Central memory CD8-positive, alpha-beta T cell (primary cell): ENCODE results near the gene CLEC16A.
A peak's percentile ranks its signal among the peaks of the same experiment; 100 is the strongest.

Experiments
- ATAC-seq: fragments of 150-1000 bp; cut with Tn5 transposase; replicated peaks from 2 replicates; pipeline ENCODE4 v1.10.0; 2022; ENCODE audit warnings: mild to moderate bottlenecking, moderate FRiP score, moderate number of reproducible peaks; ENCODE audit not compliant: poor library complexity, severe bottlenecking; ENCODE audit errors: extremely low read depth
- DNase-seq, 2 donors: peaks; one replicate each; pipeline ENCODE4 v3.0.0; 2021; ENCODE audit warnings: low spot score in 2 of 2
- H3K27ac Mint-ChIP-seq: one replicate; pipeline ENCODE4 v1.8.0; 2022; ENCODE audit warnings: low read depth, mild to moderate bottlenecking, moderate library complexity, mixed read lengths
- H3K27me3 Mint-ChIP-seq: one replicate; pipeline ENCODE4 v1.8.0; 2022; ENCODE audit warnings: mixed read lengths
- H3K36me3 Mint-ChIP-seq: one replicate; pipeline ENCODE4 v1.8.0; 2022; ENCODE audit warnings: mild to moderate bottlenecking, moderate library complexity, mixed read lengths; ENCODE audit not compliant: insufficient read depth
- H3K4me1 Mint-ChIP-seq: one replicate; pipeline ENCODE4 v1.8.0; 2022; ENCODE audit warnings: mixed read lengths
- H3K4me3 Mint-ChIP-seq: one replicate; pipeline ENCODE4 v1.8.0; 2022; ENCODE audit warnings: mild to moderate bottlenecking, moderate library complexity, mixed read lengths
- H3K9me3 Mint-ChIP-seq: one replicate; pipeline ENCODE4 v1.8.0; 2022; ENCODE audit warnings: mixed read lengths

The CLEC16A gene

GRCh38 chr16:11193494-11193893 is 249.1 kb downstream of the CLEC16A start:
- Mint-ChIP-seq H3K4me1 (peaks cover 6% of the 10 kb centered on the region), H3K9me3 (no peaks in the 10 kb centered on the region), H3K36me3 (peaks cover 3% of the 10 kb centered on the region), H3K4me3 (no peak overlapping the region), H3K27me3 (peaks cover 19% of the 10 kb centered on the region), H3K27ac (no peak overlapping the region)
- ATAC-seq (no peak), DNase-seq (no peak)

- Mint-ChIP-seq H3K36me3 (peaks cover 3% of the 10 kb centered on the region), H3K9me3 (no peaks in the 10 kb centered on the region), H3K27ac (peak overlapping the region; percentile 56), H3K4me3 (no peak overlapping the region), H3K27me3 (peaks cover 19% of the 10 kb centered on the region), H3K4me1 (peaks cover 6% of the 10 kb centered on the region)
- DNase-seq = no peak
- ATAC-seq = no peak
Observed at GRCh38 chr16:11194913-11195312, 250.5 kb downstream of the CLEC16A start.

- H3K27me3 Mint-ChIP-seq = peaks cover 27% of the 10 kb centered on the region
Observed at GRCh38 chr16:11196286-11196828, 252.0 kb downstream of the CLEC16A start.

DNA sequence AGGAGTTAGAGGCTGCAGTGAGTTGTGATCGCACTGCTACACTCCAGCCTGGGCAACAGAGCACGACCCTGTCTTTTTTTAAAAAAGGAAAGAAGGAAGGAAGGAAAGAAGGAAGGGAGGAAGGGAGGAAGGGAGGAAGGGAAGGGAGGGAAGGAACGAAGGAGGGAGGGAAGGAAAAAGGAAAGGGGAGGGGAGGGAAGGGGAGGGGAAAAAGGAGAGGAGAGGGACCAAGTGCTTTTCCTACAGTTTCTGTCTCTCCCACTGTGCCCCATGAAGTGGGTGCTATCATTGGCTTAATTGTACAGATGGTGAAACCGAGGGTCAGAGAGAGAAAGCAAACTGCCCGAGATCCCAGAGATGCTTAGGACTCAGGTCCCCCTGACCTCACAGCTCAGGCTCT is 254.0 kb downstream of the CLEC16A start:
- H3K4me1 Mint-ChIP-seq = peaks cover 6% of the 10 kb centered on the region
- H3K4me3 Mint-ChIP-seq = no peak overlapping the region
- no peak for DNase-seq
- H3K9me3 Mint-ChIP-seq = no peaks in the 10 kb centered on the region
- peaks cover 3% of the 10 kb centered on the region for H3K36me3 Mint-ChIP-seq
- H3K27ac Mint-ChIP-seq = no peak overlapping the region
- peaks cover 26% of the 10 kb centered on the region for H3K27me3 Mint-ChIP-seq
- ATAC-seq = no peak

More at GRCh38 chr16:11196286-11196828, 252.0 kb downstream of the CLEC16A start:
- no peak overlapping the region for H3K4me3 Mint-ChIP-seq
- ATAC-seq (no peak), DNase-seq (no peak)
- H3K36me3 Mint-ChIP-seq = peaks cover 3% of the 10 kb centered on the region
- H3K27ac Mint-ChIP-seq = no peak overlapping the region
- peaks cover 6% of the 10 kb centered on the region for H3K4me1 Mint-ChIP-seq
- H3K9me3 Mint-ChIP-seq = no peaks in the 10 kb centered on the region

GRCh38 chr16:11198828-11199227 is 254.5 kb downstream of the CLEC16A start:
- Mint-ChIP-seq H3K4me1 (peaks cover 6% of the 10 kb centered on the region), H3K27ac (no peak overlapping the region), H3K36me3 (peaks cover 3% of the 10 kb centered on the region), H3K27me3 (peaks cover 26% of the 10 kb centered on the region), H3K9me3 (no peaks in the 10 kb centered on the region), H3K4me3 (no peak overlapping the region)
- no peak for ATAC-seq
- DNase-seq = no peak

DNA sequence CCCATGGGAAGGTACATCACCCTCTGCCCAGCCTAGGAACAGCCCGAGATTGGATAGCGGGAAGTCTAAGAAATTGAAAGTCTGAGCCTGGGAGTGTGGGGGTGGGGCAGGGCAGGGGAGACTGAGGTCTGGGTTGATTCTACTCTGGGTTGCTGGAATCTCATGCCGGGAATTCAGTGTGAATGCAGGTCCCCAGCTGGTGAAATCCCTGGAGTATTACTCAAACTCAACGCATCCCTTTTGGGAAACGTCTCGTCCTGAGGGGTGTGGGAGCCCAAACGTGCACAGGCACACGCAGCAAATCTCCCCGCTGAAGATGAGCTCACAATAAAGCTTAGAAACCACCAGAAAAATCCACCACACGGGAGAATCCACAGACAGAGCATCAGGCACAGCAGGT is 256.2 kb downstream of the CLEC16A start:
- H3K36me3 Mint-ChIP-seq = peaks cover 3% of the 10 kb centered on the region
- H3K4me3 Mint-ChIP-seq = no peak overlapping the region
- ATAC-seq (no peak), DNase-seq (no peak)
- H3K9me3 Mint-ChIP-seq = no peaks in the 10 kb centered on the region
- peaks cover 26% of the 10 kb centered on the region for H3K27me3 Mint-ChIP-seq
- peaks cover 6% of the 10 kb centered on the region for H3K4me1 Mint-ChIP-seq
- H3K27ac Mint-ChIP-seq = no peak overlapping the region

DNA sequence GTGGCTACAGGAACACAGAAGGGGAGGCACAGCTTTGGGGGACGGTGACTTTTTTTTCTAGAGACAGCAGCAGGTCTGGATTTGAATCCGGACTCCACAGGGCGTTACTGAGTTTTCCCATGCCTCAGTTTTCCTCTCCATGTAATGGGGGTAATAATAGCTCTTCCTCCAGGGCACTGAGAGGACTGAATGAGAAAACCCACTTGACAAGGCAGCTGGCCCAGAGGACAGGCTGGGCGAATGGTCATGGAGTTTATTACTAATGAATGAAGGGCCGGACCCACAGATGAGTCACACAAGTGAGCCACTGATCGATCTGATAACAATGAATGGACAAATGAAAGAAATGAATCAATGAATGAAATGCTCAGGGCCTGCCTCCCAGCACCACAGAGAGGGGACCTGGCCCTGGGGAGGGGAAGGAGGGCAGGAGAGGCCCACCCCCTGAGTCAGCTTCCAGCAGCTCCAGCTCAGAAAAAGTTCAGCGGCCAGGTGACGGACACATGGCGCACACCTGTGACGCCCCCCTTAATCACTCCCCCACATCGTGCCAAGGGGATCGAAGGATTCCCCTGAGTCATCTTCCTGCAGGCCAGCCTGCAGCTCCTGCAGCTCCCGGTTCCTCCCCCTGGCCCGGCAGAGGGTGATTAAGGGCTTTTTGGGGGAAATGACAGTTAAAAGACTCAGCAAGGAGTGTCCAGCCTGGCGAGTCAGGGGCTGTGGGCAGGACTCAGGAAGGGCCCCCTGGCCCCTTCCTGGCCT is 257.3 kb downstream of the CLEC16A start:
- no peak overlapping the region for H3K4me3 Mint-ChIP-seq
- peaks cover 26% of the 10 kb centered on the region for H3K27me3 Mint-ChIP-seq
- peaks cover 11% of the 10 kb centered on the region for H3K4me1 Mint-ChIP-seq
- H3K36me3 Mint-ChIP-seq = peaks cover 3% of the 10 kb centered on the region
- DNase-seq = no peak
- no peaks in the 10 kb centered on the region for H3K9me3 Mint-ChIP-seq
- no peak overlapping the region for H3K27ac Mint-ChIP-seq
- no peak for ATAC-seq

DNA sequence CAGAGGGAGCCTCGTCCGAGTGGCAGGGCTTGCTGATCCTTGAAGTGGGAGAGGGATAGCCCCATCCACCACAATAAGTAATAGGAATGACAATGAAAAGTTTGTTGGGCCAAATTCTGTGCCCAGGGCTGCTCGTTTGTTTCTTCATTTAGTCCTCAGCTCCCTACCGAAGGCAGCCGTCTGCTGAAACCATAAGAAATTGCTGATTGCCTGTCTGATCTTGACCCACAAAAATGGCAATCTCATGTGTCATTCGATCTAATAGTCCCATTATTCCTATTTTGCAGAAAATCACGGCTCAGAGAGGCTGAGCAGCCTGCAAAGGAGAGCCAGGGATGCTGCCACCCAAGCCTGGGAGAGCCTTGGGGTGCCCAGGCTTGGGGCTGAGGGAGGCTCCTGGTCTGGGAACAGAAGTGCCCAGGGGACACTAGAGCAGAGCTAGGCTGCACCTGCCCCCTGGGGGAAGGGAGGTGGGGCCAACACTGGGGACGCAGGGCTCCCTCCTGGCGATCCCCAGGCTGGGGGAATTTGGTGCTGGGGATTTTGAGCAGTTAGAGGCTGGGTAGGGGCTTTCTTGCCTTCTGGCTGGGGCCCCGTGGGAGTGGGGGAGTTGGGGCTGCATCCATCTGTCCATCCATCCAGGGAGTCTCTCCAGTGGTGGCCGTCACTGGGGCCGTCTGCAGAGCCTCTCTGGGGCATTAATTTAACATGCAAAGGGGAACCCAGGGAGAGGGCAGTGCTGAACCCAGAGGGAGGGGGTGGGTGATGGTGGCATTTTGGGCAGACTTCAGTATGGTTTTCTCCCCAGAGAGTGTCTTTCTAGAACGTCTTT is 258.1 kb downstream of the CLEC16A start:
- no peak for DNase-seq
- Mint-ChIP-seq H3K4me1 (peaks cover 19% of the 10 kb centered on the region), H3K27ac (no peak overlapping the region), H3K27me3 (peaks cover 26% of the 10 kb centered on the region), H3K4me3 (no peak overlapping the region), H3K9me3 (no peaks in the 10 kb centered on the region), H3K36me3 (peaks cover under 1% of the 10 kb centered on the region)
- no peak for ATAC-seq

DNA sequence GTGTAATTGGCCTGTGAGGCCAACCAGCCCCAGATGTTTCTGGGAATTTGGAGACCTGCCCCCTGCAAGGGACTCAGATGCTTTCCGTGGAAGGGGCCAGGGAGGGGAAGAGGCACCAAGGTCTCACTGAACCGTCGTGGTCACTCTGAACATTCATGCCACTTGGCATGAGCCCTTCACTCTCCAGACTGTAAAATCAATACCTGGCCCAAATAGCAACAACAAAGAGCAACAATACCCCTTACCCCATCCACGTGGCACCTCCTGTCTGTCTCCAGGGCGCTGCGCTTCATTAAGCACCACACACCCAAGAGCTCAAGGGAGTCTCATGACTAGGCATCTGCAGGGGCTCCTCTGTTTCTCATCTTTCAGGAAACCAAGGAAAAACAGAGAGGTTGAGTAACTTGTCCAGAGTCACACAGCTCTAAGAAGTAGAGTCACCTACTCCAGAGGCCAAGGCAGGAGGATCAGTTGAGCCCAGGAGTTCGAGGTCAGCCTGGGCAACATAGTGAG is 258.8 kb downstream of the CLEC16A start:
- ATAC-seq = no peak
- Mint-ChIP-seq H3K9me3 (no peaks in the 10 kb centered on the region), H3K4me3 (no peak overlapping the region), H3K27me3 (peaks cover 20% of the 10 kb centered on the region), H3K36me3 (peaks cover 1% of the 10 kb centered on the region), H3K4me1 (peaks cover 13% of the 10 kb centered on the region), H3K27ac (no peak overlapping the region)
- DNase-seq = no peak

DNA sequence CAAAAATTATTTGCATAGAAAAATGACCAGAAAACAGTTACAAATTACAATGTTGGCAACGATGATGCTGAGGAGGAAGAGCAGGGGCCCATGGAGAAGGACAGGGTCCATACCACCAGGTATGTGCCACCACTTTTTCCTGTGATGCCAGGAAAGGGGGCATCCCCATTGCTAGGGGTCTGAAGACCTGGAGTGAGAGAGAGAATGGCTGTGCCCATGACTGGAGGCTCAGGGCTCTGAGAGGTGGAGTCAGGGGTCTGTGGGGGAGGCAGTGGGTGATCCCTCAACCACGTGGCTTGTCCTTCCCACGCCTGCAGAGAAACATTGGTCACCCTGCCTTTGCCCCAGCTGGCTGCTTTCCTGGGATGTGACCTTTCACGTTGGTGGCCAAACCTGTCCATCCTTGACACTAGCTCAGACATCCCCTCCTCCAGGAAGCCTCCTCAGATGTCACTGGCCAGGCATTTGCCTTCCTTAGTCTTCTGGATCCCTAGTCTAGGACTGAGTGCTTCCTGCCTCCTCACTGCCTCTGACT is 260.2 kb downstream of the CLEC16A start:
- ATAC-seq = no peak
- DNase-seq = no peak
- Mint-ChIP-seq H3K9me3 (no peaks in the 10 kb centered on the region), H3K36me3 (peaks cover 1% of the 10 kb centered on the region), H3K27me3 (peaks cover 16% of the 10 kb centered on the region), H3K4me1 (peaks cover 13% of the 10 kb centered on the region), H3K4me3 (no peak overlapping the region), H3K27ac (no peak overlapping the region)

DNA sequence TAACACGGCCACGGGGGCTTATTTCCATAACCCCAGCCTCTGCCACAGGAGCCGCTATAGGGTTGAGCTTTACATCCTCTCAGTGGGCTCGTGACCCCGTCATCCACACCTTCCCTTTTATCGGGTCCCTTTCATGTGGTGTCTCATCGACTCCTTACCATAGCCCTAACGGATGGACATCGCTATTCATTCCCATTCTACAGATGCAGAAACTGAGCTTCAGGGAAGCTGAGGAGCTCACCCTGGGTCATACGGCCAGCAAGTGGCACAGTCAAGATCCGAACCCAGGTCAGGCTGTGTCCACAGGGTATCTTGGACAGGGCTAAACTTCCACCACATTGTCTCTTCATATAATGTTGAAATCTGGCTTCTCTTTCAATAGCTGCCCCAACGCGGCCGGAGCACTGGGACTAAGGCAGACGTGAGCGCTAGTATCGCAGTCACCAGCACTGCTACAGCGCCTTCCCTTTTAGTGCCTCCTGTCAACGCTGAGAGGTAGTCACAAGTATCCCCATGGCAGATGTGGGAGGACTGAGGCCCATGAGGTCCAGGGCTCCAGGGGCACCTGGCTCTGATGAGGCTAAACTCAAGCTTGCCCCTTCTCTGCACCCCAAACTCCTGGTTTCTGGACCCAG is 260.8 kb downstream of the CLEC16A start:
- no peak overlapping the region for H3K27ac Mint-ChIP-seq
- peaks cover 1% of the 10 kb centered on the region for H3K36me3 Mint-ChIP-seq
- peaks cover 16% of the 10 kb centered on the region for H3K27me3 Mint-ChIP-seq
- no peak overlapping the region for H3K4me3 Mint-ChIP-seq
- H3K9me3 Mint-ChIP-seq = no peaks in the 10 kb centered on the region
- ATAC-seq (no peak), DNase-seq (no peak)
- peaks cover 13% of the 10 kb centered on the region for H3K4me1 Mint-ChIP-seq
